ENCODE measurements around the gene VPS51.

Gene VPS51

GRCh38 chr11:65095974-65096806 is at the start of gene VPS51:
Gene VPS51 (plus strand): TSS chr11:65096214. CDS start chr11:65096251, 37 bp downstream.
- peak; percentile 87 for DNase-seq

DNA sequence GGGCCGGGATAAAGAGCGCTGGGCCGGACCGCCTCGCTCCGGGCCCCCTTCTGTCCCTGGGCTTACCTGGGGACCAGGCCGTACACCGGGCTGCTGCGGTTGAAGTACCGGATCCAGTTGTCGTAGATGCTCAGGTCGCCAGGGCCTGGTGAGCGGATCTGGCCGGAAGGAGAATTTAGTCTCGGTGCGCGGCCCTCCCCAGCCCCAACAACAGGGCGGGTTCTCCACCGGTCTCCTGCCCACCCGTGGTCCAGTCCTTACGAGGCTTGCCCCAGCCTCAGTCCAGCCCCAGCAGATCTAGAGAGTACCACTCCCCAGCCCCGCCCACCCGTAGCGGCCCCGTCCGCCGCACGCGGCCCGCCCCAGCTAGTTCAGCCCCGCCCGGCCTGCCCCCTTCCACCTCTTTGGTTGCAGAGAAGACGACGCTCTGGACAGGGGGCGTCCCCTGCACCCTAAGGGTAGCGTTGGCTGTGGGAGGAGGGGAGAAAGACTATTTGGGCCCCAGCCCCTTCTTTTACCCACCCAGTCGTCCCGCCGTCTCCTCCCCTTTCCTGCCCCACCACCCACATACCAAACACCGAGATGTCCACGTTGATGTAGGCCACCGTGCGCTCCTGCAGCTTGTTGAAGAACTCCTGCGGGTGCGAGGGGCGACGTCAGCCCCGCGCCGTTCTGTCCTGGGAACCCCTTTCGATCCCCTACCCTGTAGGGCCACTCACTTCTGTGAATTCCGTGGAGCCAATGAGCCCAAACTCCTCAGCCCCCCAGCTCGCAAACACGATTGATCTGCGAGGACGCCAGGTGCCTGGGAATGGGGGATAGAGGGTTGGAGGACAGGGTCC is 48.2 kb upstream of the VPS51 start:
- DNase-seq, result no peak

DNA sequence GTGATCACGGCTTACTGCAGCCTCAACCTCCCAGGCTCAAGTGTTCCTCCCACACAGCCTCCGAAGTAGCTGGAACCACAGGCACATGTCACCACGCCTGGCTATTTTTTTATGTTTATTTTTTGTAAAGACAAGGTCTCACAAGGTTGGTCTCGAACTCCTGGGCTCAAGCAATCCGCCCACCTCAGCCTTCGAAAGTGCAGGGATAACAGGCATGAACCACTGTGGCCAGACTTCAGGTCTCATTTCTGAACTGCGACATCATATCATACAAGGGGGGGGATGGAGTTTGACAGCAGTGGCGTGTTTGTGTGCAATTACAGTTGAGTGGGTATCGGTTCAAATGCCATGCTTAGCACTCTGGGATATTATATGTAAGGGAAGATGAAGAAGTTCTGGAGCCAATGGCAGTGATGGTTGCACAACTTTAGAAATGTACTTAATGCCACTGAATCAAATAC is 44.6 kb upstream of the VPS51 start:
- no peak for DNase-seq

DNA sequence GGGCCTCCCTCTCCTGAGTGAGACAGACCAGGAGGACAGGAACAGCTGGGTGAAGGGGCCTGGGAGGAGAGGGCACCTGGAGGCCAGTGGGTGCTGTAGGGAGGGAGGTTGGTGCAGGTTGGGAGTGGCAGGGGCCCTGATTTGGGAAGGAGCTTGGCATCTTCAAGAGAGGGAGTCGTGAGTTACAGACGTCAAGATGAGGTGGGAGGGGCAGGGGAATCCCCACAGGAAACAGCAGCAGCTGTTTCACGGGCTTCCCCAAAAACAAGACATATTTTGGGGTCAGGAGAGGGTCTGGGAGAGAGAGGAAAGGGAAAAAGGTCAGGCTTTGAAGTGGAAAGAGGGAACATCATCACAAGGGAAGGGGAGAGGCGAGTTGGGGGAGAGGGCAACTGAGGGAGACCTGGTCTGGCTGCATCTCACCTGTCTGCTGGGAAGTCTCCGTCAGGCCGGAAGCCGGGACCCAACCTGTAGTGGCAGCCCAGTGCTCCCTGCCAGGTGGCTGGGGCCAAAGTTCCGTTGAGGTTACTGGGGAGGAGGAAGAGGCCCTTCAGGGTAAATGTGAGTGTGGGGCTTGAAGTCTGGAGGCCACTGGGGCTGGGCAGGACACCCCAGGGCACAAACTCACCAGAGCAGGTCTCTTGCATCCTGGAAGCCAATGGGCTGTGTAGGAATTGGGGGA is 42.0 kb upstream of the VPS51 start:
- no peak for DNase-seq

- no peak for DNase-seq
These were observed 40.5 kb upstream of the VPS51 start for GRCh38 chr11:65055538-65055937.

DNA sequence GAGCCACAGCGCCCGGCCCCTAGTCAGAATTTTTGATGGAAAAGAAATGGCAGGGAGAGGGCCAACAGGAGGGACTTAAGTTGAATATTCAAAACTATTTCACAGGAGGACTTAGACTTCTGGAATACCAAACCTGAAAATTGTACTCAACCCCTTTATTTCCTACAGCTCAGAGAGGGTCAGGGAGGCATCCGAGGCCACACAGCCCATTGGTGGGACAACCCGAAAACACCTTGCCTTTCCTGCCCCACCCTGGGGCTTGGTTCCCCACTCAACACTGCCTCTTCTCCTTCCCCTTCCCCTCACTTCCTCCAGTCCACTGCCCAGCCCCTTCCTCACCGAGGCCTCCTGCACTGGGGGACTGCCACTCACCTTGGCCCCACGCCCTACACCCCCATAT is 39.0 kb upstream of the VPS51 start:
- DNase-seq, result no peak

DNA sequence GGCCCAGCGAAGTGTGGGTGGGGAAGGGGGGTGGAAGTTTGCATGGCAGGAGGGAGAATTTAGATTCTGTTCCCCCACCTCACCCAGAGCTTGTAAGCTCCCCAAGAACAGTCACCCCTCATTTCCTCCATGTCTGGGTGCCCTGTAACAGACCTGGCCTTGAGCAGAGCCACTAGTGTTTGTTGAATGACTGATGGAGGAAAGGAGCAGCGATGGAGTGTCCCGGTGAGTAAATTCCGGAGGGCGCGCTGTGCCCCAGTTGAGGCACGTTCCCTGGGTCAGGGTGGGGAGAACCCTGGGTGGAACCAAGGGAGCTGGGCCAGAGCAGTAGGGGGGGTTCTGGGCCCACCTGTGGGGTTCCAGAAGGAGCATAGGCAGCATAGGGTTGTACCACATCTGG is 38.5 kb upstream of the VPS51 start:
- no peak for DNase-seq

- no peak for DNase-seq
These were observed 38.0 kb upstream of the VPS51 start for GRCh38 chr11:65058012-65058411.

- DNase-seq, result no peak
These were observed 37.5 kb upstream of the VPS51 start, which contains the start of gene NAALADL1 for GRCh38 chr11:65058419-65059054. Gene NAALADL1 (minus strand): TSS chr11:65058553. CDS start chr11:65058521, 32 bp downstream.

DNA sequence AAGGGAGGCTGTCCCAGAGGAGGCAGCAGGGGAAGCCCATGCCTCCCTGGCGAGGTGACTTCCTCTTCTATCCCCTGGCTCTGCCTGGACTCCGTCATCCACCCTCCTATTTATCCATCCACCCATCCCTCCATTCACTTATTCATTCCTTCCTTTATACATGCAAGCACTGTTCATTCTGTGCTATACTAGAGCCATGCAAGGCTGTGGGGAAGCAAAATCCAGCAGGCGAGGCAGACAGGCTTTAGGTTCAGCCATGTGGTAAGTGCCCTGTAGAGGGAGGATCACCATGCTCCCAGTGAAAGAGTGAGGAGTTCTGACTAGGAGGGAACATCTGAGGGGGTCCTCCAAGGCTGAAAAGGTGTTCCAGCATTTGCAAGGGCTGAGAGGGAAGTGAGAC is 36.5 kb upstream of the VPS51 start:
- DNase-seq, result no peak

GRCh38 chr11:65059959-65060824 is 35.8 kb upstream of the VPS51 start:
- peak; percentile 48 for DNase-seq

DNA sequence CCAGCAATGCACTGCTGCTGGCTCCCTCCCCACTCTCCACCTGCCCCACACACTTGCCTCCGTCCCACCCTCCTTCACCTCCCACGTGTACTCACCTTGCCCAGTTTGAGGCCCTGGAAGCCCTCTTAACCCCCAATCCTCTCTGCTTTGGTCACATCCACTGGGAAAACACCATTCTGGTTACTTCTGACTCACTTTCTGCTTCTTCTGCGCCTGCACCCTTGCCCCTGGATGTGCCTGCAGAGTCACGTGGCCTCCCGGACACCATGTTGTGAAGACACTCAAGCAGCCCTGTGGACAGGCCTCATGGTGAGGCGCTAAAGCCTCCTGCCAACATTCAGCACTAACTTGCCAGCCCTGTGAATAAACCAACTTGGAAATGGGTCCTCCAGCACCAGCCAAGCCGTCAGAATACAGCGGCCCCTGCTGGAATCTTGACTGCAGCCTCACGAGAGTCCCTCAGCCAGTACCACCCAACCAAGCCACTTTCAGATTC is 35.1 kb upstream of the VPS51 start:
- no peak for DNase-seq

- no peak for DNase-seq
These were observed 32.5 kb upstream of the VPS51 start for GRCh38 chr11:65063532-65063931.

- DNase-seq, result no peak
These were observed 31.2 kb upstream of the VPS51 start for GRCh38 chr11:65064847-65065240.

- no peak for DNase-seq
These were observed 30.2 kb upstream of the VPS51 start for GRCh38 chr11:65065851-65066250.

- DNase-seq, result no peak
These were observed 29.7 kb upstream of the VPS51 start for GRCh38 chr11:65066315-65066714.

DNA sequence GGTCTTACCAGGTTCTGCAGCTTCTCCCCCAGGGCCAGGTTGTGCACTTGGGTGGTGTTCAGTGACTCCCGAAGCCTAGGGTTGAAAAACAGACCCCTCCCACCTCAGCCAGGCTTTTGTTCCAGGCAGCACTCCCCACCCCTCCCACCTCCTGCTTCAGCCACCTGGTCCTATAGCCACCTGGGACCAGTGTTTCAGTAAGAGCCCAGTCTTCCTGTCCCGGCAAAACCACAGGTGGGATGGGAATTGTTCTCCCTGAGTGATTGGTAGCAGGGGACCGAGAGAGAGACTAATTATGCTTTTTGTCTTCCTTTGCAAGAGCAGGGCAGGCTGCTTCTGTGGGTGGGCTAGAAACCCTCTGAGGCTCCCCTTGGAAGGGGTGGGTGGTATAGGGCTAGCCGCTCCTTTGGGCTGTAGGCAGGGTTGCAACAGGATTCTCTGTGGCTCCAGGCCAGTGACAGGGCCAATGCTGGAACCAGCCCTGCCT is 29.2 kb upstream of the VPS51 start:
- DNase-seq, result no peak

DNA sequence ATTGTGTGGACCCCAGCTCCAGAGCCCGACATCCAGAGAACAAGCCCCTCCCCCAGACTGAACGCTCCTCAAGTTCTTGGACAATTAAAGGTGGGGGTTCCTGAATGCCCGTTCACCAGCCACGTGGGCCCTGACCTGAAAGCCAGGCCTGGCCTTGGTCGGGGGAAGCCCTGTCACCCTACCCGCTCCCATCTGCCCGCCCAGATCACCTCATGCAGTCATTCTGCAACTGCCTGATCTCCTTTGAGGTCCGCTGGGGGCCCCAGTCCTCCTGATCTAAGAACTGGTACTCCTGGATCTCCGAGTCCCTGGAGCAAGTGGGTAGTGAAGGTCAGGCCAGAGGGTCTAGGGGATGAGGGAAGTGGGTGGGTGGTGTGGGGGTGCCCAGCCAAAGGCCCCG is 28.6 kb upstream of the VPS51 start:
- no peak for DNase-seq

- no peak for DNase-seq
These were observed 26.8 kb upstream of the VPS51 start for GRCh38 chr11:65069217-65069616.

GRCh38 chr11:65071907-65072630 is 23.9 kb upstream of the VPS51 start:
- no peak for DNase-seq

- DNase-seq, result no peak
These were observed 23.4 kb upstream of the VPS51 start for GRCh38 chr11:65072631-65072966.

Measured in HCEC 1CT (cell line).